Loucy (cell line): ENCODE results near the gene SNX4.

Experiments used
- CTCF ChIP-seq: fragments of 200-600 bp; sonication (generic); conservative IDR thresholded peaks from 2 replicates; pipeline ENCODE4 v1.5.1; 2014; ENCODE audit warnings: mild to moderate bottlenecking, antibody characterized with exemption, low read length
- EZH2phosphoT487 ChIP-seq: fragments of 200-600 bp; IDR thresholded peaks from 2 replicates; pipeline ENCODE4 v1.6.1; 2018; ENCODE audit warnings: antibody characterized with exemption, mild to moderate bottlenecking, moderate library complexity, borderline replicate concordance

- TF ChIP-seq CTCF (no peak), EZH2phosphoT487 (no peak)
These were observed 84.8 kb downstream of the SNX4 start for GRCh38 chr3:125435231-125435630.
